GM18507 (cell line): Measurements from ENCODE around the gene GPR155.

ENCODE experiments used
- DNase-seq: peaks from one replicate; pipeline ENCODE4 v3.0.0; 2011; ENCODE audit warnings: low read depth; ENCODE audit not compliant: insufficient read length; ENCODE audit errors: extremely low spot score
- FAIRE-seq: peaks from 2 replicates; lab custom pipeline; 2011; peaks lifted over from hg19 to GRCh38; lab: Jason Lieb, UNC

The GPR155 gene, protein sequence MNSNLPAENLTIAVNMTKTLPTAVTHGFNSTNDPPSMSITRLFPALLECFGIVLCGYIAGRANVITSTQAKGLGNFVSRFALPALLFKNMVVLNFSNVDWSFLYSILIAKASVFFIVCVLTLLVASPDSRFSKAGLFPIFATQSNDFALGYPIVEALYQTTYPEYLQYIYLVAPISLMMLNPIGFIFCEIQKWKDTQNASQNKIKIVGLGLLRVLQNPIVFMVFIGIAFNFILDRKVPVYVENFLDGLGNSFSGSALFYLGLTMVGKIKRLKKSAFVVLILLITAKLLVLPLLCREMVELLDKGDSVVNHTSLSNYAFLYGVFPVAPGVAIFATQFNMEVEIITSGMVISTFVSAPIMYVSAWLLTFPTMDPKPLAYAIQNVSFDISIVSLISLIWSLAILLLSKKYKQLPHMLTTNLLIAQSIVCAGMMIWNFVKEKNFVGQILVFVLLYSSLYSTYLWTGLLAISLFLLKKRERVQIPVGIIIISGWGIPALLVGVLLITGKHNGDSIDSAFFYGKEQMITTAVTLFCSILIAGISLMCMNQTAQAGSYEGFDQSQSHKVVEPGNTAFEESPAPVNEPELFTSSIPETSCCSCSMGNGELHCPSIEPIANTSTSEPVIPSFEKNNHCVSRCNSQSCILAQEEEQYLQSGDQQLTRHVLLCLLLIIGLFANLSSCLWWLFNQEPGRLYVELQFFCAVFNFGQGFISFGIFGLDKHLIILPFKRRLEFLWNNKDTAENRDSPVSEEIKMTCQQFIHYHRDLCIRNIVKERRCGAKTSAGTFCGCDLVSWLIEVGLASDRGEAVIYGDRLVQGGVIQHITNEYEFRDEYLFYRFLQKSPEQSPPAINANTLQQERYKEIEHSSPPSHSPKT

DNA sequence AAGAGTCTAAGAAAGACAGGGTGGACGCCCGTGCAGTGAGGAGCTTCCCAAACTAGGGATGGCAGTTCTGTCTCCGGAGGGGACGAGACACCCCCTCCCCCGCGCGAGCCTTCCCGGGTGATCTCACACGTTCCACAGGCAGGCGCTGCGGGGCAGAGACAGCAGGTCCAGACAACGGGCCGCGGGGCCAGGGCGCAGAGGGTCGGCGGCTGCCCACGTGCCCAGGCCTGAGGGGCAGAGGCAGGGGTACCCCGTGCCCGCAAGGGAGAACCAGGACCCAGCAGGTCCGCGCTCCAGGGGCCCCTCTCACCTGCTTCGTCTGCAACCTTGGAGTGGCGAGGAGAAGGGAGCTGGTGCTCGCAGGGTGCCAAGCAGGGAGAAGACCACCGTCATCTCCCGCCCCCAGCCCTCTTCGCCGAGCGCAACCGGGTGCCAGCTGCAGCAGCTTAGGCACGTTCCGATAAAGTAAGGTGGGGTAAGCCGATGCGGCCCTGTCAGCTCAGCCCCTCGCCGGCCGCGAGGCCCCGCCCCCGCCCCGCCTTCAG lies at the start of gene GPR155:
Gene GPR155, minus strand, starts transcription at position 467 of the 545 bp plus-strand sequence. CDS start 5,073 bp downstream, outside the sequence.
- FAIRE-seq, result no peak
- no peak for DNase-seq

DNA sequence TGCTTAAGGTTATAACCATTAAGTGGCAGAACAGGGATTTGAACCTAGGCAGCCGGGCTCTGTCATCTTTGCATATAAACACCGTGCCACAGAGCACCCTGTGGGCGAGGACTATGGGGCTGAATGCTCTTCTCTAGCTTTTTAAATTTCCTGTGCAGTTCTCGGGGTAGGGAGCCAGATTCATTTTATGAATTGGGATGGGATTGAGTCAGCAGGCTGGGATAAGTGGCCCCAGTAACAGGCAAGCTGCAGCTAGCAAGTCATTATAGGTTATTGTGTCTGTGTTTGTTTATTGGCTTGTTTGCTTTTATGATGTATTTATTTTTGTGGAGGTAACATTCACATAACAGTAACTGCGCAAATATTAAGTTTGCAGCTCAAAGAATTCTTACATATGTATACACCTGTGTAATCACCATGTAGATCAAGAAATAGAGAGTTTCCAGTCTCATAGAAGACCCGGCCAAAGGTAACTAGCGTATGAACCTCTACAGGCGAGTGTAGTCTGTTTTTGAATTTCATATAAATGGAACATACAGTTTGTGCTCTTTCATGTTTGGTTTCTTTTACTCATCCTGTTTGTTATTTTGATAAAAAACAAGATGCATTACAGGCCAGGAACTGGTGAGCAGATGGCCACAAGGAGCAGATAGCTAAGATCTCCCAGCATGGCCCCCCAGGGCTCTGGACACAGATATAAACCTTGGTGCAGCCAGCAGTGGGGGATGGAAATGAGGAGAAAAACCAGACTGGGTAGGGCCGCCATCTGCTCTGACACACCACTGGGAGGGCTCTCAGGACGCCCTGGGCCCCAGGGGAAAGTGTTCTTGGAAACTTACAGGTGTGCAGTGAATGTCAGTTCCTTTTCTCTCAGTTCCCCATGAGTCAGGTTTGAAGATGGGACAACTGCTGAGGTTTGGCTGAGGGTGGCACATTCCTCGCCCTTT lies 49.2 kb upstream of the GPR155 start:
- FAIRE-seq (no peak), DNase-seq (no peak)

DNA sequence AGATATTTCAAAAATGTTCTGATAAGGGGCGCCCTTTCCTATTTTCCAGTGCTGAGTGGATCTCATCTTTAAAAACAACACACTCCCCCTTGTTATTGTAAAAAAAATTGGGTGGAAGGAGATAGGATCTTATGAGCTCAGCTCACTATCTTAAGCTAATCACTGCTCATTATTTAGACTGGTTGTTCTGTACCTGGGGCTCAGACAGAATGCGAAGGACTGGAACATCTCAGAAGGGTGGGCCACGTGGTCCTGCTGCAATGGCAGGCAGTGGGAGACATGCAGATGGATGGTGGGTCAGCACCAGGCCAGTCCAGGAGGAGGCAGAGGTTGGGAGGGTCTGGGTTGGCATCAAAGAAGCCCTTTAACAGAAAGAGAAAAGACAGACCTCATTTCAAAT lies 48.3 kb upstream of the GPR155 start:
- no peak for FAIRE-seq
- DNase-seq, result no peak

DNA sequence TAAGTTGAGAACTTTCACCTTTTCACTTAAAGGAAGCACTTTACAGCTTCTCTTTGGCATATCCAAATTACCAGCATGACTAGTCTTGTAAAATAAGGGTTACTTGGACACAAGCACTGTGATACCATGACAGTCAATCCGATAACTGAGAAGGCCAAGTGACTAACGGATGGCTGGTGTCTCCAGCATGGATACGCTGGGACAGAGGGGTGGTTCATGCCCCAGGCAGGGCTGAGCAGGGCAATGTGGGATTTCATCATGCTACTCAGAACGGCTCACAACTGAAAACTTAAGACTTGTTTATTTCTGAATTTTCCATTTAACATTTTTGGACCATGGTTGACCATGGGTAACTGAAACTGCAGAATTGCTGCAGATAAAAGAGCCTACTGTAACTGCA lies 43.1 kb upstream of the GPR155 start:
- FAIRE-seq (no peak), DNase-seq (no peak)

DNA sequence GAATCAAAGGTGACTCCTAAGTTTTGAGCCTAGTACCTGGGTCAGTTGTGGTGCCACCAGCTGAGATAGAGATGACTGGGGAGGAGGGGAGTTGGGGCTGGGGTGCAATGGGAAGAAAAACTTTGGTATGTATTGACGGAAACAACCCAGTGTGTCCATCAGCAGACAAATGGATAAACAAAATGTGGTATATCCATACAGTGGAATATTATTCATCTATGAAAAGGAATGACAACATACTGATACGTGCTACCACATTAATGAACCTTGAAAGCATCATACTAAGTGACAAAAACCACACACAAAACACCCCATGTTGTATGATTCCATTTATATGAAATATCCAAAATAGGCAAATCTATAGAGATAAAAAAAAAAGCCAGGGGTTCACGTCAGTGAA lies 41.1 kb upstream of the GPR155 start:
- DNase-seq, result no peak
- no peak for FAIRE-seq

DNA sequence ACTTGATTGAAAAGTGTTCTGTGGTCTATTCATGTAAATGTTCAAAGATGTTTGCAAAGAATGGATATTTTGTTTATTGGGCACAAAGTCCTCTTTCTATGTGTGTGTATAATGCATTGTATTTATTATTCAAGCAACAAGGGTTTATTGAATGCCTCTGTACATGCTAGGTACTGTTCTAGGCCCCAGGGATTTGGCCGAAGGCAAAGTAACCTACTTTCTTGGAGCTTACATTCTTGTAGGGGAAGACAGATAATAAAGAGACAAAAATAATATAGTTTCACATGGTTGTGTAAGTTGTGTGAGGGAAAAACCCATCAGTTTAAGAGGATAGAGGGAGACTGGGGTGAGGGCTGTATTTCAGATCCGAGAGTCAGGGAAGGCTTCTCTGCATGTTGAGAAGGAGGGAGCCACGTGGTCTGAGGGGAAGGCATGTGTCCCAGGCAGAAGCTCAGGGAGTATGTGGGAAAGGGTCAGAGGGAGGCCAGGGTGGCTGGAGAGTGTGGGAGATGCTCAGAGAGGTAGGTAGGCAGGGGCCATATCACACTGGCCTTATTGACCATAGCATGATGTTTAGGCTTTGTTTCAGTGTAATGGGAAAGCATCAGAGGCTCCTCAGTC lies 40.4 kb upstream of the GPR155 start:
- DNase-seq, result no peak
- FAIRE-seq, result no peak

DNA sequence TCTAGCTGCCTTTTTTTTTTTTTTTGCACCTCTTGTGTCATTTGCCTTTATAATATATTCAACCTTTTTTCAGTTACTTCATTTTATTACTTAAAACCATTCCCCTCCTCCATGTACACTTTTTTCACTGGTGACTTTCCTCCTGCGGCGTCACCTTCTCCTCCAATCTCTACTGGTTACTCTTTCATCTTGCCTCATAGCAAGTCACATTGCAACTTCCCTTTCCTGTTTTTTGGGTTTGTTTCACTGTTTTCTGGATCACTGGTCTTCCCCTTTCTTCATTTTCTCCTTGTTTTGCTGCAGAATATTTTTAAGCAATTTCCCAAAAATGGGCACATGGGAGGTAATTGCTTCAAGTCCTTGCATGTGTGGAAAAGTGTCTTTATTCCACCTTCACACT lies 37.7 kb upstream of the GPR155 start:
- no peak for DNase-seq
- no peak for FAIRE-seq

DNA sequence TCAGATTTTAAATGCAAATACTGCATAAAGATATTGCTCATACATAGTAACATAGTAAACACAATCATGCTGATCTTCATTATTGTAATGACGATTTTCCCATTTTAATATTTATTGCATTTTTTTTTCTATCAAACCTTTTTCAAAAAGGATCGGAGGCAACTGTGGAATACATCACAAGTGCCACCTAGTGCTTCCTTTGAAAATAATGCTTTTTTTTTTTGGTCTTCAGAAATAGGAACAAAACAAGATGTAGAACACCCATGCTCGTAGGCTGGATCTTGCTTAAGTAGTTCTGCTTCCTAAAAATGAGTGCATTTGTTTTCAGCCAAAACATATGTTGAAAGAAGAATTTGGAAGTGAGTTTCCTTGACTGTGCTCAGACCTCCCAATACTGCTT lies 35.7 kb upstream of the GPR155 start:
- FAIRE-seq (no peak), DNase-seq (no peak)

DNA sequence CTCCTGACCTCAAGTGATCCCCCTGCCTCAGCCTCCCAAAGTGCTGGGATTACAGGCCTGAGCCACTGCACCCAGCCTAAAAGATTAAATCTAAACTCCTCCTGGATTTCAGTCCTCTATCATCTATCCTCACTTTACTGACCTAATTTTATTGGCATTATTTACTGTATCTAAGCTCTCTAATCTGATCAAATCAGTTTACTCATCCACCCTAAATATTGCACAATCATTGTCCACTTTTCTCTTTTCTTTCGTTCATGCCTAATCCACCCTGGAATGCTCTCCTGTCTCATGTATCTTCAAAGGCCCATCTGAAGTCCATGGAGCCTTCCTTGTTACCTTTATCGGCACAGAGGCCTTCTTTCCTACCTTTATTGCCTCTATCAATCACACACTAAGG lies 31.6 kb upstream of the GPR155 start:
- FAIRE-seq (no peak), DNase-seq (no peak)

DNA sequence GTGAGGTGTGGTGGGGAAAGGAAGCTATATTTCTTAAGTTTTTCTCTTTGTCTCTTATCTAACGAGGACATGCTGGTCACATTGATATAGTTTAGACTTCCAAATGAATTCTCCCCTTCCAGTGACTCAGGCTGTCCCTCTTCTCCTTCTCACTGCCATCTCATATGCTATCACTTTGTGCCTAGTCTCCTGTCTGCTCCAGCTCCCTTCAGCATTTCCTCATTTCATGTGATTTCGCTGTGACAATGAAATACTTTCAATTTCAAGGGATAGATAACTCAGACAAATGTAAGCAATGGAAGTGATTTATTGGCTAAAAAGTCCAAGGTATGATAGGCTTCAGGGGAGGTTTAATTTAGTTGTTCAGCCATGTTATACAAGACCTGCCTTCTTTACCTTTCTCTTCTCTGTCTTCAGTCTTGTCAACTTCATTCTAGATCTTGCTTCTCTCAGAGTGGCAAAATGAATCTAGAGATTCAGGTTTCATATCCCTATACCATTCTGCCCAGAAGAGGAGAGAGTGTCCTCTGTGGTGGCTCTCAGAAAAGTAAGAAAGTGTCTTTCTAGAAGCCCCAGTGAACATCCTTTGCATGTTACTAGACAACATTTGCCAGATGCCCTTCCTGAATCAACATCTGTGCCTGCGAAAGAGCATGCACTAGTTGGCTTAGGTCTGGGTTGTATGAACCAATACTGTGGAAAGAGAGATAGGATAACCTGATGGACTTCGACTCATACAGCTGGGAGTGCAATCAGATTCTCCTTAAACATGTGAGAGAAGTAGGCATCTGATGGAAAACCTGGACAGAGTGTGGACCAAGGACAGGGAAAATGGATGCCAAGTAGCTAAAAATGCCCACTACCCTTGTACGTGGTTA lies 29.9 kb upstream of the GPR155 start:
- peak; percentile 12 for FAIRE-seq
- DNase-seq, result no peak

DNA sequence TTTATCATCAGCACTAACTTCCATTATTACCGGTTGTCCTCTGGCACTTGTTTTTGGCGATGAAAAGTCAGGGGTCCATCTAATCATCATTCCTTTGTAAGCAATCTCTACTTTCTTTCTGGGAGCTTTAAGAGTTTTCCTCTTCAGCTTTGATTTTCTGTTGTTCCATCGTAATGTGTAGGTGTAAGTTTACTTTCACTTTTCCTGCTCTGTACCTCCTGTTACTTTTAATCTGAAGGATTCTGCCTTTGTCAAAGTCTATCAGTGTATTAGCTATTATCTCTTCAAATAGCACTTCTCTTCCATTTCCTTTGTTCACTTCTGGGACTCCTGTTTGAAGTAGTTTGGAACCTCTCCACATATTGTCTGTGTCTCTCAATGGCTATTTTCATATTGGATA lies 25.5 kb upstream of the GPR155 start:
- FAIRE-seq (no peak), DNase-seq (no peak)

DNA sequence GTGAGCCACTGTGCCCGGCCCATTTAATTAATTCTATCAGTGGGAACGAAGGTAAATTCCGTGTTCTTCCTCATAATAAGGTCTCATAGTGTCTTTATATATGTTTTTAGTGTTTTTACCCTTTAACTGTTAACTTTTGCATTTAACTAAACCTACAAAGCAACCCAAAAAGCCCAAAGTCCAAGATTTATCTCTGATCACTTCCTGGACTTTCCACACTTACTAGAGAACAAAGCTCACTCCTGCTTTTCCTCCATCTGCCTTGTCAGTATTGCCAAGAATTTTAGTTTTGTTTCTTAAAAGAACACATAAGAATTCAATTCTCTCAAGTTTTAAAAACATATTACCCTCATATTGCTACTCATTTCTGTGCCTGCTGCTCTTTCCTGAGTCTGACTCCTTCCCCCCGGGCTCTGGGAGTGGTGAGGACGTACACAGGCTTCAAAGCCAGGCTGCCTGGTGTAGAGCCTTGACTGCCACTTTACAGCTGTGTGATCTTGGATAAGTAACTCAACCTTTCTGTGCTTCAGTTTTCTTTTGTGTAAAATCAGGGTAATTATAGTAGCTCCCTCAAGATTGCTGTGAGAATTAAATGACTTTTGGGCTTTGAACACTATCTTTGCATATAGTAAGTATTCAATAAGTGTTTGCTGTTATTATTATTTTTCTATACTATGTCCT lies 24.9 kb upstream of the GPR155 start:
- FAIRE-seq (no peak), DNase-seq (no peak)

DNA sequence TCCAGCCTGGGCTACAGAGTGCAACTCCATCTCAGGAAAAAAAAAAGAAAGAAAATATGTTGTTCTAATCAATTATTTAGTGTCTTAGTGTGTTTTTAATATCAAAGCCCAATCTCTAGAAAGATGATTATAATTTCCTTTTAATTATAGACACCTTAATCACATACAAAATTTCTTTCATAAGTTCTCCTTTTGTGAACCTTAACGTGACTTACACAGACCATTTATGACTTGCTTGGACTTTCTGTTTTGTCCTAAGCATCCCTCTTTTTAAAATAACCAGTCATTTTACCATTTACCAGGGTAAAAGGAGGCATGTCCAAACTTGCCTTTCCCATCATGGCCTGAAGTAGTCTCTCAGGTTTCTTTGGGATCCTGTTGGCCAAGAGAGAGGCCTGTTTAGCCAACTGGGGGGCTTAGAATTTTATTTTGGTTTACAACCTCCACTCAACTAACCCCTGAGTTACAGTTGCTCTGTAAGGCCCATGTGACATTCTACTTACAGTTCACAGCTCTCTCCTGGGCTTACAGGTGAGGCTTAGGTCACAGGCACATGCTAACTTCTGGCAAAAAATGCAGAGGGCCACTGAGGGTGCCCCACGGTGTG lies 23.9 kb upstream of the GPR155 start:
- FAIRE-seq, result no peak
- no peak for DNase-seq

DNA sequence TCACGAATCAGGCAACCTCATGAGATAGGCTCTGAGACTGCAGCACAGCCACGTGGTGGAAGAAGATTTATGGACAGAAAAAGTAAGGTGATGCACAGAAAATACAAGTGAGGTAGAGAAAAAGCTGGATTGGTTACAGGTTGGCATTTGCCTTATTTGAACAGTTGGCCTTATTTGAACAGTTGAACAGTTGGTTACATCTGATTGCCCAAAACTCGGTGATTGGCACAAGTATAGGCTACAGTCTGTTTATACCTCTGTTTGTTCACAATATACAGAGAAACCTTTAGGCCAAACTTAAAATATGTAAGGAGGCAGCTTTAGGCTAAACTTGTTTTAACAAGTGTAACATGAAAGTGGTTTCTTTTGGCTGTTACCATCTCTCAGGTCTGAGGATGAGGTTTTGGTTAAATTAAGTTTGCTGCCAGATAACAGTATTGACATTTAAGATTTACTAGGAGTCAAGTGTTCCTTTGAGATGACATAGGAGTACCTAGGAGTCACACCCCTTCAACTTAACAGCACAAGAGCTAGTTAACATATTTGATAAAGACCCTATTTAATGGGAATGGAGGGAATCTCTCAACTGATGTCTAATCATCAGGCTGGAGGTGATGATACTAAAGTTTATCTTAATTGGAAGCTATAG lies 16.5 kb upstream of the GPR155 start:
- FAIRE-seq, result no peak
- DNase-seq, result no peak

DNA sequence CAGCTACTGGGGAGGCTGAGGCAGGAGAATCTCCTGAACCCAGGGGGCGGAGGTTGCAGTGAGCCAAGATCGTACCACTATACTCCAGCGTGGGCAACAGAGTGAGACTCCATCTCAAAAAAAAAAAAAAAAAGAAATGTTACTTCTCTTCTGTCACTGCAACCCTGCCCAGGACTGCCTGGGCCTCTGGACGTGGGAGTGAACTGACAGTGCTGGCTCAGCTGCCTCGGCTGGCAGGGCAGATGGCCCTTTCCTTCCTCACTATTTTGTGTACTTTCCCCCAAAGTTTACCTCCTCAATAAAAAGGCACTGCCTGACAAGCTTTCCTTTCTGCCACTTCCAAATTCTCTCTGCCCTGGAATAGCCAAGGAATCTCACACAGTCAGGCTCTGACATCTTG lies 12.5 kb upstream of the GPR155 start:
- FAIRE-seq (no peak), DNase-seq (no peak)

DNA sequence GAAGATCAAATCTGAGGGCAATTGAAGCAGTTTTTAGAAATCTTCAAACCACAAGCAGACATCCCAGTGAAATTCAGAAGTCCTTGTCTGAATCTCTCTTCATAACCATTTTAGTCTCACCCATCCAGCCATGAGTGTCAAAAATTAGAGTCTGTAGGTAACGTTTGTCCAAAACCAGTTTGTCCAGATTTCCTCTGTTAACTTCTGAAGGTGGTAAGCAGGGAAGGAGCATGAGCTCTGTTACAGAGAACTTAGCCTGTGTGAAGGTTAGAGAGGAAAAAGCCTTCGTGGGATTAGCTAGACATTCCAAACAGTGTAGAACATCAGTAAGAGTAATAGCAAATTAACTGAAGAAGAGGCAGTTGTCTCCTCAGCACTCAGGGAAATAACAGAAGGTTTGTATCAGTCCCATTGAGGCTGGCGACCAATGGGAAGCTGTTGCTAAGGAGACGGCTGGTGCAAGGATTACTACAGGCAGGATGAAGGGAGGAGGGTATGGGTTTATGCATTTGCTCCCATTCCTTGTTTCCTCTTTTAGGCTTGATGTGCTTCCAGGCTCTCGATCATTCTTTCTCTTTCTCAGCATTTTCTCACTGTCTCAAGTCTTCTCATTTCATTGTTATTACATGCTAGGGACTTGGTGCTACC lies 8.7 kb upstream of the GPR155 start:
- FAIRE-seq (no peak), DNase-seq (no peak)
